Measurements from ENCODE around the gene PMM1.

- no peak for TF ChIP-seq POLR2AphosphoS5 (IDR thresholded peaks at IDR 0.05)
- no peak for TF ChIP-seq CTCF (IDR thresholded peaks at IDR 0.05)
- no peak for TF ChIP-seq POLR2A (IDR thresholded peaks at IDR 0.05; ENCODE audit: low read depth)
Observed at GRCh38 chr22:41561335-41561734, 28.3 kb downstream of the PMM1 start.

All from esophagus muscularis mucosa (tissue), 3 donors.